HG03457 (cell line): ENCODE results near the gene ACOT13.
"Not testable (repeated sequence)": the region's sequence is repeated elsewhere in the genome, so short reads cannot be mapped to it uniquely, and the experiment has no call there.

Source experiments
- ATAC-seq: cut with Tn5 transposase; IDR thresholded peaks from one replicate; pipeline ENCODE4 v1.9.1; 2021; ENCODE audit warnings: moderate number of reproducible peaks; ENCODE audit not compliant: unreplicated experiment

The ACOT13 gene

GRCh38 chr6:24661759-24662158, 5.1 kb upstream of the ACOT13 start:
- not testable (repeated sequence) for ATAC-seq

GRCh38 chr6:24662236-24662635, 4.6 kb upstream of the ACOT13 start:
- no peak for ATAC-seq

DNA sequence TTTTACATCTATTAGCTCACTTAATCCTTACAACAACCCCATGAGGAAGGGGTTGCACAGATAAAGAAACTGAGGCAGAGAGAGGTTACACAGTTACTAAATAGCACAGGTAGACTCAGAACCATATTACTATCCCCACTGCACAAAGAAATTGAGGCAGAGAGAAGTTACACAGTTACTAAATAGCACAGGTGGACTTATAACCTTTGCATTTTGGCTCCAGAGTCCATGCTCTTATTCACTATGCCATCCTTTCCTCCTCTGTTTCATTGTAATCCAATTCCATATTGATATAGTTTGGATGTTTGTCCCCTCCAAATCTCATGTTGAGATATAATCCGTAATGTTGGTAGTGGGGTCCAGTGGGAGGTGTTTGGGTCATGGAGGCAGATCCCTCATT, 3.7 kb upstream of the ACOT13 start:
- ATAC-seq: no peak

DNA sequence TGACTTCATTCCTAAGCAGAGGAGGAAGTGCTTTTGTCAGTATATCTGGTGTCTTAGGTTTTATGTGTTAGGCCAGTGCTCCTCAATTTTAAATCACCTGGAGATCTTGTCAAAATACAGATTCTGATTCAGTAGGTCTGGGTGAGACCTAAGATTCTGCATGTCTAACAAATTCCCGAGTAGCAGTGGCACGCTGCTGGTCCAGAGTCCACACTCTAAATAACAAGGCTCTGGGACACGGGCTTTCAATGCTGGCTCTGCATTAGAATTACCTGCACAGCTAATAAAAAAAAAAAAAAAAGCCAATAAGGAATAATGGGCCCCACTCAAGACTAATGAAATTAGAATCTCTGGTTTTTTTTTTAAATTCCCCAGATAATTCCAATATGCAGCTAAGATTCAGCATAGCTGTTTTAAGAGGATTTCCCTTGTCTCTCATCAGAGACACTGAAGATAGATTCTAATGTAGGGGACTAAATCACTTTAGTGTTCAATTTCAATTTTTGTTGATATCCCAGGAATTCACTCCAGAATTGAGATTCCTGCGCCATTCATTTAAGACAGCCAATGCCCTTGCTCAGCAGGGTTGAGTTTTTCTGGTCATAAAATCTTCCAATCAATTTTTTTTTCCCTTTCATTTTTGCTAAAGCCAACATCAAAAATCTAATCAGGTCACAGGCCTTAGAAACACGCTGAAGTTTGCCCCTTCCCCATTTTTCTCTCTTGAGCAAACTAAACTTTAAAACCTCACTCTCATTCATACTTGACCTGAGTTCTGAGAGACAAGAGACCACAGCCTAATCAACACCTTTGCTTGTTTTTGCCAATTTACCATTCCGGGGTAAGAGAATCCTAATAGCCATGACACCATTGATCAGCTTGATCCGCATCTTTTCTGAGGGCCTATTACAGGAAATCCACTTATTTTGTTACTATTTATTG, 2.6 kb upstream of the ACOT13 start:
- no peak for ATAC-seq

DNA sequence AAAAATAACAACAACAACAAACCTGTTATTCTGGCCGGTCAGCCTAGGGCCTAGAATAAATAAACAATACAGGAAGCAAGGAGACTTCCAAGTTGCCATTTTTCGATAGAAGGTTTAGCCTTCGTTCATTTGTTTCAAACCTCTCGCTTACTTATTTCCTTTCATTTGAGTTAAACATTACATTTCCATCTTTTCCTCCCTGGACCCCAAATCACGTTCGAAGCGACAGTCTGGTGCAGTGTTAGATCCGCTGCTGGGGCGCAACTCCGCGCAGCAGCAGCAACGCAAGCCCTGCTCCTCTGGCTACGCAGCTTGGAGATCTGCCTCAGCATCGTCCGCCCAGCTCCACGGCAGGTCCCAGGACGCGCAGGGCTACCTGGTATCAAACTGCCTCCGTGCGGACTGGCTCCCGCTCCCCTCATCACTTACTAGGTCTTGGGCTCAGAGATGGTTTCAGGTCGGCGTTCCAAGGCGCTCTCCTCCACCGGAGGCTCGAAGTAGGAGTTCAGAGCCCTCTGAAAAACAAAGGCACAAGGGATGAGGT, 708 bp upstream of the ACOT13 start:
- peak; percentile 23 for ATAC-seq

- no peak for ATAC-seq
Measured at GRCh38 chr6:24667378-24667803, 514 bp downstream of the ACOT13 start.

GRCh38 chr6:24668066-24668996, 1.5 kb downstream of the ACOT13 start:
- ATAC-seq: not testable (repeated sequence)

GRCh38 chr6:24668997-24669361, 2.1 kb downstream of the ACOT13 start:
- ATAC-seq: no peak

- ATAC-seq: not testable (repeated sequence)
Measured at GRCh38 chr6:24670492-24670891, 3.6 kb downstream of the ACOT13 start.

- not testable (repeated sequence) for ATAC-seq
Measured at GRCh38 chr6:24671077-24671476, 4.2 kb downstream of the ACOT13 start.

GRCh38 chr6:24672620-24673182, 5.8 kb downstream of the ACOT13 start:
- no peak for ATAC-seq

- no peak for ATAC-seq
Measured at GRCh38 chr6:24673625-24674024, 6.7 kb downstream of the ACOT13 start.

- not testable (repeated sequence) for ATAC-seq
Measured at GRCh38 chr6:24678792-24679352, 12.0 kb downstream of the ACOT13 start.

DNA sequence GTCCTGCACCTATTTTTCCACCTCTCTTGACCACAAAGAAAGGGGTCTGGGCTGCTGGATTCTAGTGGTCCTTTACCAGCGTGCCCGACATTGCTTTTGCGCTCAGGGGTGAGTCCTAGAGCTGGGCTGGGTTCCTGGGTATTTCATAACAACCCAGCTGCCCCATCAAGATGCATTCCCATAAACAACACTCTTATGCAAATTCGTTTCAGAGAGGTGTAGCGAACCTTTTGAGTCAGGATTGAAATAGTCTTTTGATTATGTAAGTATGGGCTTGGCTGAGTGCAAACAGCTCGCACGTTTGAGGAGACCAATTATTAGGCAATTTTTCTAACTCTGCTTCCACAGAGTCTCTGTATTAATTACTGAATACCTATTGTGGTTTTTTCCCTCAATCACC, 13.7 kb downstream of the ACOT13 start:
- ATAC-seq: no peak

DNA sequence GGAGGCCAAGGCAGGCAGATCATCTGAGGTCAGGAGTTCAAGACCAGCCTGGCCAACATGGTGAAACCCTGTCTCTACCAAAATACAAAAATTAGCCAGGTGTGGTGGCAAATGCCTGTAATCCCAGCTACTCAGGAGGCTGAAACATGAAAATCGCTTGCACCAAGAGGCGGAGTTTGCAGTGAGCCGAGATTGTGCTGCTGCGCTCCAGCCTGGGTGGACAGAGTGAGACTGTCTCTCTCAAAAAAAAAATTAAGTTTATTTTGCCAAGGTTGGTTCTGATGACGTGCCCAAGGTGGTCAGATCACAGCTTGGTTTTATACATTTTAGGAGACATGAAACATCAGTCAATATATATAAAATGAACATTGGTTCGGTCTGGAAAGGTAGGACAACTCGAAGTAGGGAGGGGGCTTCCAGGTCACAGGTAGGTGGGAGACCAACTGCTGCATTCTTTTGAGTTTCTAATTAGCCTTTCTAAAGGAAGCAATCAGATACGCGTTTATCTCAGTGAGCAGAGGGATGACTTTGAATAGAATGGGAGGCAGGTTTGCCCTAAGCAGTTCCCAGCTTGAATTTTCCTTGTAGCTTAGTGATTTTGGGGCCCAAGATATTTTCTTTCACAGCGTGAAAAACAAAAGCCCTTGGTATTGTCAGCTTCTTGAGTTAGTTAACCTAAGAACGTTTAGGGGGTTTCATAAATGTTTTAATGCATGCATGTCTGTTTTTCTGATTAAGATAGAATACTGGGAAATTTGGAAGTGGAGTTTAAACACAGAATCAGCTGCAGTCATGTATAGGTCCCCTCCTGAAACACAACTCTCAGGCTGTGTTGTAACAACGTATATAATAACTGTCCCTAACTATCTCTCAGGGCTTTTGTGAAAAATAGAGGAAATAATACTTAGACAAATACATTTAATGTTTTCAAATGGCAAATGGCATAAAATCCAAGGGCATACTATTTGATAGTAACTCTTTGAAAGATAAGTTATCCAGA, 16.7 kb downstream of the ACOT13 start:
- no peak for ATAC-seq

GRCh38 chr6:24686408-24686807, 19.5 kb downstream of the ACOT13 start:
- no peak for ATAC-seq

- no peak for ATAC-seq
Measured at GRCh38 chr6:24686946-24687345, 20.1 kb downstream of the ACOT13 start.

DNA sequence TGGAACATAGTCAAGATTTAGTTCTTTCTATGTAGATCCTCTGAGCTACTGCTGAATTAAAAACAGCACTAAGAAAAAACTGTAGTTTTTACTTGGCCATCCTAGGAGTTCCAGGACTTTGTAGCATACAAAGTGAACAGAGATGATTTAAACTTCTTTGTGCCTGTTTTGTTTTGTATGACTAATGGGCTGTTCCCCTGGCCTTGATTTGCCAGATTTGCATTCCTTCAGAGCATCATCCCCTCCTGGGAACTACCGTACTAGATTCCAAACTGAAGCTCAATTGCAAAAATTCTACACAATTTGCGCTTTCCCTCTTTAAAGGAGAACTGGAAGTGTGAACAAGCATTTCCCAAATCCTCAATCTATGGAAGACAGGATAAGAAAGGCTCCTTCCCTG, 23.1 kb downstream of the ACOT13 start:
- ATAC-seq: no peak

DNA sequence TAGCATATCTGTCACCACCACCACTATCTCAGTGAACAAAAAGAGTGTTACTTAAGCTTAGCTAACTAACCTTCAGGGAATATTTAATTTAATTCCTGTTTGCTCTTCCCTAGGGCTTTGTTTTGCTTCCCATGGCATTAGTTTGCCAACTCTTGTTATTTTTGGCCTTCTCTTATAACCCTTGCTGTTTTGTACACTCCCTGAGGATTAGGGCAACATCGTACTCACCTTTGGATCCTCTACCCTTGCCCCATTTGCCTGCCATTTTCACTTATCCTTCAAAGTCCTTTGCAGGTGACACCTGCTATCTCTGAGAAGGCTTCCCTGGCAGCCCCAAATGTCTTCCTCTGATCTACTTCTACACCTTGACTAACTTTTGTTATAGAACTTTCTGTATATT, 23.7 kb downstream of the ACOT13 start:
- no peak for ATAC-seq
